ENCODE measurements around the gene FXYD2. TPM values are rescaled to one million over a fixed set of nuclear protein-coding genes. Genes with fewer than 3 reads are reported as not detected.

FXYD2 gene
- total RNA-seq, 6 experiments from 2014 or later = 0.40 TPM; not detected in 5

- Mint-ChIP-seq H3K27ac (no peak overlapping the region), H3K9me3 (no peaks in the 10 kb centered on the region), H3K4me1 (ENCODE audit: low read depth) (peaks cover 22% of the 10 kb centered on the region; the same call in 1 of the 2 replicates), H3K27me3 (ENCODE audit: insufficient read depth) (peaks cover 19% of the 10 kb centered on the region; the same call in 1 of the 2 replicates), H3K36me3 (ENCODE audit: low read depth) (no peaks in the 10 kb centered on the region), H3K4me3 (no peak overlapping the region)
- DNase-seq = no peak
- TF ChIP-seq CTCF (IDR thresholded peaks at IDR 0.05) = no peak
Observed at GRCh38 chr11:117820071-117820470, 4.5 kb downstream of the FXYD2 start.

- no peak overlapping the region for H3K27ac Mint-ChIP-seq
- peak; percentile 71 for TF ChIP-seq CTCF (IDR thresholded peaks at IDR 0.05)
- peaks cover 16% of the 10 kb centered on the region; the same call in 1 of the 2 replicates for H3K27me3 Mint-ChIP-seq (ENCODE audit: insufficient read depth)
- H3K4me3 Mint-ChIP-seq = no peak overlapping the region
- no peaks in the 10 kb centered on the region for H3K36me3 Mint-ChIP-seq (ENCODE audit: low read depth)
- no peaks in the 10 kb centered on the region for H3K9me3 Mint-ChIP-seq
- peaks cover 22% of the 10 kb centered on the region; the same call in 1 of the 2 replicates for H3K4me1 Mint-ChIP-seq (ENCODE audit: low read depth)
- peak; percentile 49 for DNase-seq
Observed at GRCh38 chr11:117819096-117820040, 5.2 kb downstream of the FXYD2 start.

GRCh38 chr11:117818041-117818873 is 6.3 kb downstream of the FXYD2 start:
- H3K4me1 Mint-ChIP-seq (ENCODE audit: low read depth) = peaks cover 22% of the 10 kb centered on the region; the same call in 1 of the 2 replicates

GRCh38 chr11:117817368-117818040 is 7.0 kb downstream of the FXYD2 start:
- Mint-ChIP-seq H3K36me3 (ENCODE audit: low read depth) (no peaks in the 10 kb centered on the region), H3K9me3 (no peaks in the 10 kb centered on the region), H3K4me3 (no peak overlapping the region), H3K4me1 (ENCODE audit: low read depth) (peaks cover 22% of the 10 kb centered on the region; the same call in 1 of the 2 replicates), H3K27me3 (ENCODE audit: insufficient read depth) (peaks cover 11% of the 10 kb centered on the region), H3K27ac (peak overlapping the region; percentile 15; the same call in 1 of the 2 replicates)
- TF ChIP-seq CTCF (IDR thresholded peaks at IDR 0.05) = peak; percentile 100
- peak; percentile 64 for DNase-seq

More at GRCh38 chr11:117818041-117818873, 6.3 kb downstream of the FXYD2 start:
- TF ChIP-seq CTCF (IDR thresholded peaks at IDR 0.05) = peak; percentile 72; the same call in 1 of the 2 replicates
- H3K4me3 Mint-ChIP-seq = no peak overlapping the region
- H3K27me3 Mint-ChIP-seq (ENCODE audit: insufficient read depth) = peaks cover 10% of the 10 kb centered on the region
- no peaks in the 10 kb centered on the region for H3K36me3 Mint-ChIP-seq (ENCODE audit: low read depth)
- no peak for DNase-seq
- H3K9me3 Mint-ChIP-seq = no peaks in the 10 kb centered on the region
- no peak overlapping the region for H3K27ac Mint-ChIP-seq

GRCh38 chr11:117816846-117817367 is 7.6 kb downstream of the FXYD2 start:
- no peaks in the 10 kb centered on the region for H3K9me3 Mint-ChIP-seq
- no peak for TF ChIP-seq CTCF (IDR thresholded peaks at IDR 0.05)
- H3K36me3 Mint-ChIP-seq (ENCODE audit: low read depth) = no peaks in the 10 kb centered on the region
- H3K4me3 Mint-ChIP-seq = no peak overlapping the region
- H3K4me1 Mint-ChIP-seq (ENCODE audit: low read depth) = peaks cover 22% of the 10 kb centered on the region; the same call in 1 of the 2 replicates
- H3K27ac Mint-ChIP-seq = peak overlapping the region; percentile 78; the same call in 1 of the 2 replicates
- peaks cover 10% of the 10 kb centered on the region for H3K27me3 Mint-ChIP-seq (ENCODE audit: insufficient read depth)
- no peak for DNase-seq

Measured in HFFc6 (cell line).